8988T (cell line): ENCODE measurements around the gene PDSS2.
"Not testable (repeated sequence)": the region's sequence is repeated elsewhere in the genome, so short reads cannot be mapped to it uniquely, and the experiment has no call there.

Source experiments
- DNase-seq: peaks from one replicate; pipeline ENCODE4 v3.0.0; 2011

The PDSS2 gene

GRCh38 chr6:107209406-107210305 is 249.7 kb downstream of the PDSS2 start:
- DNase-seq, result no peak

DNA sequence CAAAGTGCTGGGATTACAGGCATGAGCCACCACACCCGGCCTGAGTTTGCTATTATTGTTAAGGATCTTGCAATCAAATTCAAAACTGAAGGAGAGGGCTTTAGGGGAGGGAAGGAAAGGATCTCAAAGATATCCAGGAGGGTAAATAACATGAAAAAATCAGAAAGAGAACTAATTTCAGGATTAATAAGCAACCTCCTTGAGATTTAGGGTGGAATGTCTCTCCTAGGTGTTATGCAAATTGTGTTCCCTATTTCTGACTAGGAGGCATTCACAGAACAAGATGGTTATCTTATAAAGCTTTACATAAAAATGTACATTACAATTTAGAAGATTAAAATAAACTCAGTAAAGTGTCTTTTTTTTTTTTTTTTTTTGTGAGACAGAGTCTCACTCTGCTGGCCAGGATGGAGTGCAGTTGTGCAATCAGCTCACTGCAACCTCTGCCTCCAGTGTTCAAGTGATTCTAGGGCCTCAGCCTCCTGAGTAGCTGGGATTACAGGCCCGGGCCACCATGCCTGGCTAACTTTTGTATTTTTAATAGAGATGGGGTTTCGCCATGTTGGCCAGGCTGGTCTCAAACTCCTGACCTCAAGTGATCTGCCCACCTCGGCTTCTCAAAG is 252.0 kb downstream of the PDSS2 start:
- DNase-seq, result no peak

- DNase-seq, result no peak
Measured at GRCh38 chr6:107205058-107205998, 254.0 kb downstream of the PDSS2 start.

DNA sequence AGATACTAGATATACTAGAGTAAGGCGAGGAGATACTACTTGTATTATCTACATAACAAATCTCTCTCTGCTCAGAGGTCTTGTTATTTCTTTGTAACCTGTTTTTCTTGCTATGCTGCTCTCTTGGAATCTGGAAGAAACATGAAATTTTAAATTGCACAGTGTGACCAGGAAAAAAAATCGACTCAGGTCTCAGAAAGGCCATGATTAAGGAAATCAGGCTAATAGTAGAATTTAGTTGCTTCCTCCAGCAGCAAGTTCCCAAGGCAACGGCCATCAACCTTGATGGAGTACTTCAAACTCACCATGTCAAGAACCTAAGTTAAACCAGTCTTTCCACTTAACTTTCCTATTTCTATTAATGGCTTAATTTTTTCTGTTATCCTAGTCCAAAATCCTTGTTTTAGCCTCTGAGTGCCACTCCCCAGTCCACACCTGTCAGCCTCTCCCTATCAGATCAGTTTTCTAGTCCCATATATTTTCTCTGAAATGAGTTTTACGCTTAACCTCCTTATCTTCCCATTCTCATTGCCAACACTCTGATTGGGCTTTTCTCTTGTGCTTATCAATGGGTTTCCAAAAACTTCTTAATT is 256.4 kb downstream of the PDSS2 start:
- no peak for DNase-seq

- no peak for DNase-seq
Measured at GRCh38 chr6:107198631-107199416, 260.5 kb downstream of the PDSS2 start.

DNA sequence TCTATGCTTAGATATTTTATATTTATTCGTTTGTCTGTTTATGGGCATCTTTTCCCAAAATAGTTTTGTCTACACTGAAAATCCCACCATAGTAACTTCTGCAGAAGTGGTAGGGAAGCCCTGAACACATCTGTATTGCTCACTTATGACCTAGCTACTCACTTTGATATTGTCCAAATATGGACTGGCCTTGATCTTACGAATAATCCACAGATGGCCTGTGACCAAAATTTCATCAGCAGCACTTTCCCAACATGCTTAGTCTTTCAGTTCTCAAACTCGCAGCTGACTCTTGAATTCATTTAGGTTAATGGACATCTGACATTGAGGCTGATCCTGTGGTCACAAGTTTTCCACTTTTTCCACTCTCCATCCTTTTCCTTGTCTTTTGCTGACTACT is 263.2 kb downstream of the PDSS2 start:
- DNase-seq, result no peak

DNA sequence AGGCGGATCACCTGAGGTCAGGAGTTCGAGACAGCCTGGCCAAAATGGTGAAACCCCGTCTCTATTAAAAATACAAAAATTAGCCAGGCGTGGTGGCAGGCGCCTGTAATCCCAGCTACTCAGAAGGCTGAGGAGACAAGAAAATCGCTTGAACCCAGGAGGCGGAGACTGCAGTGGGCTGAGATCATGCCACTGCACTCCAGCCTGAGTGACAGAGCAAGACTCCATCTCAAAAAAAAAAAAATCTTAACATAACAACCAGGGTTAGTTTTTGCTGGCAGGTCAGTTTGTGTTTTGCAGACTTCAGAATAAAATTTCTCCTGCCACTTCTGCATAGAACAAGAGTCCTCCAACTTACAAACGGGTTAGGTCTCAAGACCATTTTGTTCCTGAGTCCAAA is 264.6 kb downstream of the PDSS2 start:
- DNase-seq, result not testable (repeated sequence)

DNA sequence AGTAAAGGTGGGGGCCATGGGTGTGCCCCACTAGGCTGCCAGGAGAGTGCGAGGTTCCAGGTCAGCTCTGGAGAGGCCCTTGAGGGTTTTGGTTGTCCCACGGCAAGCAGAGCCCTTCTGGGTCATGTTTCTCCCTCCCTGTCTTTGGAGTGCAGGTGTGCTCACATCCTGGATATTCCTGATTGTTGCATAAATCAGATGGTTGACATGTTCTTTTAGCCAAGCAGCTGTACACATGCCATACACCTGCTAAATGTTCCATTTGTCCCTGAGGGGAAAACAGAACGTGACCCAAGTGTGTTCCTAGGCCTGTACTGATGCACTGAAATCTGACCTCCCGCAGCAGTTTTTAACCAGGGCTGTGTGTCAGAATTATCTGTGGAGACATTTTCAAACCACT is 266.5 kb downstream of the PDSS2 start:
- no peak for DNase-seq

DNA sequence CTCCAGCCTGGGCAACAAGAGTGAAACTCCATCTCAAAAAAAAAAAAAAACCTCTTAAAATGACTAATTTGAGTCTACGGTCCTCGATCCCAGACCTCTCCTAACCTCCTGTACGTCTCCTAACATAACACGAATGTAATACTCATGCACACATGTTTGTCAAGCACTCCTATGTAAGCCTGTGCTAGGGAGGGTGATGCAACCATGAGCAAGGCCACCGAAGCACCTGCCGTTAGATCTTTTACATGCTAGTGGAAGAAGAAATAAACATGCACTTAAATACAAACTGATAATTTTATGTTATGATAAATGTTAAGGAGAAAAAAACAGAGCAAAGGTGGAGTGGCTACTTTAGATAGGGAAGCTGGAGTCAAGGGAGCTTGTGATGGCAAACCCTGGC is 271.7 kb downstream of the PDSS2 start:
- DNase-seq, result no peak

- no peak for DNase-seq
Measured at GRCh38 chr6:107186047-107186446, 273.3 kb downstream of the PDSS2 start.

- DNase-seq, result no peak
Measured at GRCh38 chr6:107185391-107185970, 273.9 kb downstream of the PDSS2 start.

DNA sequence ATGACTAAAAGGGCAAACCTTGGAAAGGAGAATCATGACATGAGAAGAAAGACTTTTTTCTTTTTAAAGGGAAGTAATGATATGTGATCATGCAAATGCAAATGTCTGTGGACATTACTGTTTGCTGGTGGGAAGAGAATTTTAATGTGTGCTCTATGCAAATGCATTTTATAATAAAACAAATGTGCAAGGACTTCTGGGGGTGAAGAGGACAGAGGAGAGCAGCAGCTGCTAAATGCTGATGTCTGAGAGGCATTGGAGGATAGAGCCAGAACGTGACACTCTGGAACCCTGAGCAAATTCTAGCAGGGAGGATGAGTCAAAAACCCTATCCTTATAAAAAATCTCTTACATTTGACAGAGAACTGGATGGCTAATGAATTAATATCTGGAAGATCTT is 274.9 kb downstream of the PDSS2 start:
- DNase-seq, result no peak

GRCh38 chr6:107180099-107180498 is 279.3 kb downstream of the PDSS2 start:
- no peak for DNase-seq

- no peak for DNase-seq
Measured at GRCh38 chr6:107179004-107179403, 280.4 kb downstream of the PDSS2 start.

DNA sequence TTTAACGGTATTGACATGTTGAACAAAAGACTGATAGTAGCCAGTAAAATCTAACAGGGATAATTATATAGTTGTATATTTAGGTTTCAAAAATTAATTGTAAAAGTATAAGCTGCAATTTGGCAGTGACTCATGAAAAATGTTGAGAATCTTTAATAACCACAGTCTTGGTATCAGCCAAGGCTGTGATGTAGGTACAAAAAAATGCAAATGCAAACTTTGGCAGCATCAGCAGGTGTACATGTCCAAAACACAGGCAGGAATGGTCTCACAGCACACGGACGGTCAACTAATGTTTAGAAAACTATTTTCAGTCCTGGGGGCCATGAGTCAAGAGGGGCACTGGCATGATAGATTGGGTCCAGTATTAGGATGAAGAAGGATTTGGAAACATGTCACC is 285.6 kb downstream of the PDSS2 start:
- no peak for DNase-seq

DNA sequence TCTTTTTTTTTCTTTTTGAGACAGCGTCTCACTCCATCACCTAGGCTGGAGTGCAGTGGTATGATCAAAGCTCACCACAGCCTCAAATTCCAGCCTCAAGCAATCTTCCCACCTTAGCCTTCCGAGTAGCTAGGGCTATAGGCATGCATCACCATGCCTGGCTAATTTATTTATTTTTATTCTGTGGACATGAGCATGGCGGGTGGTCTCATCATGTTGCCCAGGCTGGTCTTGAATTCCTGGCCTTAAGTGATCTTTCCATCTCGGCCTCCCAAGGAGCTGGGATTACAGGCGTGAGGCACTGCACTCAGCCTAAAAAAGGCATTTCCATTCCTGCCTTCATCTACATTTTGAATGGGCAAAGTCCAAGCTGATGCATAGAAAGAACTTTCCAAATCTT is 287.9 kb downstream of the PDSS2 start:
- DNase-seq, result no peak

DNA sequence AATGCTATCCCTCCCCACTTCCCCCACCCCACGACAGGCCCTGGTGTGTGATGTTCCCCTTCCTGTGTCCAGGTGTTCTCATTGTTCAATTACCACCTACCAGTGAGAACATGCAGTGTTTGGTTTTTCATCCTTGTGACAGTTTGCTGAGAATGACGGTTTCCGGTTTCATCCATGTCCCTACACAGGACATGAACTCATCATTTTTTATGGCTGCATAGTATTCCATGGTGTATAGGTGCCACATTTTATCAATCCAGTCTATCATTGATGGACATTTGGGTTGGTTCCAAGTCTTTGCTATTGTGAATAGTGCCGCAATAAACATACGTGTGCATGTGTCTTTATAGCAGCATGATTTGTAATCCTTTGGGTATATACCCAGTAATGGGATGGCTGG is 295.1 kb downstream of the PDSS2 start:
- not testable (repeated sequence) for DNase-seq

GRCh38 chr6:107161521-107161920 is 297.8 kb downstream of the PDSS2 start:
- no peak for DNase-seq

DNA sequence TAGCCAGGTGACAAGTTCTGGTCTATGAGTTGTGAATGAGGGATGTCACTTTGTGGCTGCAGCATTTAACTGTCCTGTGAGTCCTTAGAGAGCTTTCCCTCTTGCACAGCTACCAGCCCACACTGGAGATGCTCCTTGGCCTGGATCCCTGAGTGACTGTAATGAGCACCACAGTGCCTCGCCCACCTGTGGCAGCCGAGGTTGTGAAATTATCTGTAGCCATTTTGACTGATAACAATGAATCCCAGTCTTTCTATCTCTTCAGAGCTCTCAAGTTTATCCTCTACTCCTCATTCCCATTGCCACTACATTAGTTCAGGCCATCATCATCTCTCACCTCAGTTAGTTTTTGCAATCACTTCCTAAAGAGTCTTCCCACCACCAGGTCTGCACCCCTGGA is 302.7 kb downstream of the PDSS2 start:
- DNase-seq, result no peak

- DNase-seq, result no peak
Measured at GRCh38 chr6:107154801-107155160, 304.6 kb downstream of the PDSS2 start.

DNA sequence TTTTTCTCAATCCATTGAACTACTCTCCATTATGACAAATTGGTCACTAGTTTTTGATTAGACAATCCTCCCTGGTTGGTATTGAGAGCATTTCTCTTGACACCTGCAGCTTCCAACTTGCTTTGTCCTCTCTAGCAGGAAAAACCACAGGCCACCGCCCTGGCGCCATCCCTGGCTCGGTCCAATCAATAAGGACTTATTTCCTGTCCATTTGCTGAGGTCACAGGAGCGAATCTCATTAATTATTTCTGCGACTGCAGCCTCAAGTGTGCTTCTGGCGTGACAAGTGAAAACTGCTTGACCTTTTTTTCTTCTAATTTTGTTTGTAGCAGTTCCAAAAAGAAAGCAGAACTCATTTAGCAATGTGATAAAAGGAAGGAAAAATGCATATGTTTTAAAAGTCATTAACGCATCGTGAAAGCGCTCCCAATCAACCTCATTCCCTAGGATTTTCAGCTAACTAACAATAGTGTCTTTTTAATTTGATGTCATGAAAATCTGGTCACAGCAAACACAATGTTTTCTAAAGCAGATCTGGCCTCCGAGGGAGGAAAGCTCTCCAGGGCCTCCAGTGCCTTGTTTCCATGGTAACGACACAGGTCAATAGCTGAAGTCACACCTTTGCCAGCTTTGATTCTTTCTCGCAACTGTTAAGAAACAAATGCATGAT is 305.1 kb downstream of the PDSS2 start:
- no peak for DNase-seq
